Liver (tissue), 9 donors: ENCODE measurements around the gene DTWD1. TPM values are rescaled to one million over a fixed set of nuclear protein-coding genes. Genes with fewer than 3 reads are reported as not detected.

ENCODE experiments used
- DNase-seq: peaks from one replicate; pipeline ENCODE4 v3.0.0-alpha.2; 2017; ENCODE audit warnings: low spot score
- H3K27ac ChIP-seq, 2 donors: one replicate each; pipeline ENCODE4 v1.7.0; 2013; ENCODE audit warnings: inconsistent platforms in 2 of 2, low read length in 2 of 2, control low read depth in 1 of 2, low read depth in 1 of 2, mild to moderate bottlenecking in 1 of 2
- H3K27me3 ChIP-seq, 4 donors: one replicate each; pipeline versions ENCODE4 v1.6.1 to v1.7.0; 2013; ENCODE audit warnings: low read length in 3 of 4, inconsistent platforms in 1 of 4, mild to moderate bottlenecking in 1 of 4, moderate library complexity in 1 of 4; ENCODE audit not compliant: control insufficient read depth in 4 of 4, insufficient read depth in 4 of 4
- H3K36me3 ChIP-seq, 4 donors: one replicate each; pipeline versions ENCODE4 v1.6.1 to v1.7.0; 2013; ENCODE audit warnings: low read length in 3 of 4, mild to moderate bottlenecking in 3 of 4, low read depth in 1 of 4, moderate library complexity in 1 of 4; ENCODE audit not compliant: control insufficient read depth in 4 of 4, insufficient read depth in 3 of 4
- H3K4me1 ChIP-seq, 4 donors: one replicate each; pipeline versions ENCODE4 v1.6.1 to v1.7.0; 2013; ENCODE audit warnings: low read length in 3 of 4, mild to moderate bottlenecking in 3 of 4, moderate library complexity in 1 of 4; ENCODE audit not compliant: control insufficient read depth in 4 of 4, insufficient read depth in 4 of 4
- H3K4me3 ChIP-seq, 3 donors: one replicate each; pipeline versions ENCODE4 v1.6.1 to v1.7.0; 2013; ENCODE audit warnings: low read length in 3 of 3, control low read depth in 1 of 3, low read depth in 1 of 3, mild to moderate bottlenecking in 1 of 3
- H3K9ac ChIP-seq, 2 donors: one replicate each; pipeline ENCODE4 v1.7.0; 2013; ENCODE audit warnings: low read length in 2 of 2, mild to moderate bottlenecking in 2 of 2, moderate library complexity in 2 of 2, control low read depth in 1 of 2, low read depth in 1 of 2
- H3K9me3 ChIP-seq, 4 donors: one replicate each; pipeline versions ENCODE4 v1.6.1 to v1.7.0; 2013; ENCODE audit warnings: low read length in 3 of 4; ENCODE audit not compliant: control insufficient read depth in 4 of 4
- EGR1 ChIP-seq, 2 donors: IDR thresholded peaks; 2 replicates each; pipeline ENCODE4 v1.6.1; 2016 to 2018; ENCODE audit warnings: antibody characterized with exemption in 2 of 2, low read depth in 2 of 2
- FOXA1 ChIP-seq: IDR thresholded peaks from 2 replicates; pipeline ENCODE4 v1.6.1; 2016; ENCODE audit warnings: antibody characterized with exemption
- FOXA2 ChIP-seq: IDR thresholded peaks from 2 replicates; pipeline ENCODE4 v1.6.1; 2016; ENCODE audit warnings: antibody characterized with exemption
- GABPA ChIP-seq, 2 donors: IDR thresholded peaks in 1 of 2; conservative IDR thresholded peaks in 1 of 2; 2 replicates each; pipeline ENCODE4 v1.6.1; 2016; ENCODE audit warnings: antibody characterized with exemption in 2 of 2, mild to moderate bottlenecking in 1 of 2, moderate library complexity in 1 of 2
- HNF4A ChIP-seq, 2 donors: conservative IDR thresholded peaks; 2 replicates each; pipeline ENCODE4 v1.6.1; 2016; ENCODE audit warnings: antibody characterized with exemption in 2 of 2, mild to moderate bottlenecking in 2 of 2
- HNF4G ChIP-seq: IDR thresholded peaks from 2 replicates; pipeline ENCODE4 v1.6.1; 2016; ENCODE audit warnings: antibody characterized with exemption
- JUND ChIP-seq, 2 donors: IDR thresholded peaks; 2 replicates each; pipeline ENCODE4 v1.6.1; 2016; ENCODE audit warnings: antibody characterized with exemption in 2 of 2
- NR2F2 ChIP-seq: IDR thresholded peaks from 2 replicates; pipeline ENCODE4 v1.6.1; 2016; ENCODE audit warnings: antibody characterized with exemption
- RAD21 ChIP-seq, 2 donors: IDR thresholded peaks; 2 replicates each; pipeline ENCODE4 v1.6.1; 2016; ENCODE audit warnings: antibody characterized with exemption in 2 of 2, mild to moderate bottlenecking in 2 of 2
- RXRA ChIP-seq, 2 donors: IDR thresholded peaks; 2 replicates each; pipeline ENCODE4 v1.6.1; 2017 to 2018; ENCODE audit warnings: antibody characterized with exemption in 2 of 2, mild to moderate bottlenecking in 1 of 2
- SP1 ChIP-seq: IDR thresholded peaks from 2 replicates; pipeline ENCODE4 v1.6.1; 2018; ENCODE audit warnings: antibody characterized with exemption, mild to moderate bottlenecking
- TAF1 ChIP-seq: conservative IDR thresholded peaks from 2 replicates; pipeline ENCODE4 v1.6.1; 2016; ENCODE audit warnings: antibody characterized with exemption, mild to moderate bottlenecking
- YY1 ChIP-seq: IDR thresholded peaks from 2 replicates; pipeline ENCODE4 v1.6.1; 2016; ENCODE audit warnings: antibody characterized with exemption, mild to moderate bottlenecking
- ZBTB33 ChIP-seq: IDR thresholded peaks from 2 replicates; pipeline ENCODE4 v1.6.1; 2016; ENCODE audit warnings: antibody characterized with exemption
- WGBS: extraction: QIAGEN DNeasy Blood & Tissue Kit; methylation state at CpG from one replicate; pipeline ENCODE4 v1.1.7; 2013; 5-methylcytosine and 5-hydroxymethylcytosine counted together
- polyA plus RNA-seq, 2 donors: library from polyadenylated mRNA; stranded (reverse) in 1 of 2; unstranded in 1 of 2; fragments of 200-250 nt in 1 of 2; fragments of >200 nt in 1 of 2; fragmentation: Nextera tagmentation in 1 of 2; extraction: Ambion mirVana in 1 of 2; gene quantifications; one replicate each; pipeline versions ENCODE4 v1.2.1 to v1.2.3, GENCODE V29; 2013 to 2015
- total RNA-seq, 2 donors: library from RNA; depleted of rRNA; stranded (reverse); fragments of >200 nt; gene quantifications; one replicate each; pipeline ENCODE4 v1.2.3, GENCODE V29; 2014
- TF ChIP-seq, protein P1 (sequence below): IDR thresholded peaks from 2 replicates; pipeline ENCODE4 v1.6.1; 2016; ENCODE audit warnings: antibody characterized with exemption
- TF ChIP-seq, protein P2 (sequence below): fragments of 150-350 bp; IDR thresholded peaks from 2 replicates; pipeline ENCODE4 v1.5.1; 2017; ENCODE audit warnings: improper control_type of control experiment, low read depth, low read length; ENCODE audit not compliant: missing input control
- TF ChIP-seq, protein P3 (sequence below): IDR thresholded peaks from 2 replicates; pipeline ENCODE4 v1.6.1; 2016; ENCODE audit warnings: antibody characterized with exemption, mild to moderate bottlenecking
- TF ChIP-seq, protein P4 (sequence below): IDR thresholded peaks from 2 replicates; pipeline ENCODE4 v1.6.1; 2016; ENCODE audit warnings: antibody characterized with exemption
- donor health status: healthy.
- donor health status: healthy.
- donor health status: healthy.
- donor health status: healthy.
- donor health status: healthy.

Gene DTWD1
- total RNA-seq = 10 to 100 TPM; 10.5 to 10.8 TPM
- 1 to 10 TPM; 5.8 to 8.9 TPM for polyA plus RNA-seq

DNA sequence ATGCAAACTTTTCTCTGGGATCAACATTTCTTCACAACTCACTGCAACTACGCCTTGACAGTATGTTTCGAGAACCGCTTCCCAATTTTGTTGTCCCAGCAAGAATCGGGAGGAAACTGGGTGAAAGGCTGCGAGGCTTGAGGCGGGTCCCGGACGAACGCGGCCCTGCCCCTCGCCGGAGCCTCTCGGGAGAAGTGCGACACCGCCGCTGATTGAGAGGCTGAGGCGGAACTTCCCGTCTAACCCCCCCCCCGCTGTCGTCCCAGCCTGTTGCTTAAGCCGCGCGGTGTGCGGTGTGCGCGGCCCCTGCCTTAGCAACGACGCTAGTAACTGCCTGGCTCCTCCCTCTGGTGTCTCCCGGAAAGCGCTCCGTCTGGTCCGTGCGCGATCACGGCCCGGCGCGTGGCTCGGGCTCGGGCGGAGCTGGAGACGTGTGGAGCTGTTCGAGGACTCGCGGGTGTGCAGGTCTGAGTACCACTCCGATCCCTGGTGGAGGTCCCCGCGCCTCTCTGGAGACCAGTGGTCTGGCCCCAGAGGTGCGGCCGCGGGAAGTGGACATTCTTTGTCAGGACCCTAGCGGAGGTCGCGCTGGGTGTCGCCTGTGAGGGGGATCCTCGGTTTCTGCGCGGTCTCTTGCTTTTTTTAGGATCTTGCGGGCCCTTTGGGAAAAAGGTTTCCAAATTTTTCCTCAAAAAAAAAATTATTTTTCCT, at the start of gene DTWD1, which contains the start of gene FAM227B:
Gene DTWD1 (plus strand): TSS at position 391 of the 711 bp plus-strand sequence. CDS start 4,120 bp downstream, outside the sequence.
Gene FAM227B (minus strand): TSS at position 161 of the 711 bp plus-strand sequence. CDS start 5,647 bp downstream, outside the sequence.
- H3K27me3 ChIP-seq = no peaks in the 10 kb centered on the region
- DNase-seq = peak; percentile 94
- peaks cover 2 to 15% (median 5%) of the 10 kb centered on the region in 4 donors for H3K4me1 ChIP-seq
- H3K9ac ChIP-seq = peak within 1 kb of the TSS; percentile 89 to 96
- H3K36me3 ChIP-seq = peaks cover 2 to 8% (median 4%) of the 10 kb centered on the region in 4 donors
- peak within 1 kb of the TSS; percentile 79 to 93 (median 85) for H3K4me3 ChIP-seq
- H3K27ac ChIP-seq = peak within 1 kb of the TSS; percentile 94 to 97
- TF ChIP-seq SP1 = peak; percentile 96
- peak; percentile 83 to 90 for TF ChIP-seq RXRA (IDR thresholded peaks at IDR 0.05)
- TF ChIP-seq YY1 = peak; percentile 79
- peak in 1 of 2 donors; percentile 70 for TF ChIP-seq EGR1 (IDR thresholded peaks at IDR 0.05; ENCODE audit: low read depth in 2 of 2)
- TF ChIP-seq, protein P1, sequence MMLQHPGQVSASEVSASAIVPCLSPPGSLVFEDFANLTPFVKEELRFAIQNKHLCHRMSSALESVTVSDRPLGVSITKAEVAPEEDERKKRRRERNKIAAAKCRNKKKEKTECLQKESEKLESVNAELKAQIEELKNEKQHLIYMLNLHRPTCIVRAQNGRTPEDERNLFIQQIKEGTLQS = no peak
- TF ChIP-seq RAD21 (IDR thresholded peaks at IDR 0.05) = peak; percentile 47 to 63
- TF ChIP-seq HNF4A (conservative IDR thresholded peaks at IDR 0.05) = no peak
- TF ChIP-seq, protein P2, sequence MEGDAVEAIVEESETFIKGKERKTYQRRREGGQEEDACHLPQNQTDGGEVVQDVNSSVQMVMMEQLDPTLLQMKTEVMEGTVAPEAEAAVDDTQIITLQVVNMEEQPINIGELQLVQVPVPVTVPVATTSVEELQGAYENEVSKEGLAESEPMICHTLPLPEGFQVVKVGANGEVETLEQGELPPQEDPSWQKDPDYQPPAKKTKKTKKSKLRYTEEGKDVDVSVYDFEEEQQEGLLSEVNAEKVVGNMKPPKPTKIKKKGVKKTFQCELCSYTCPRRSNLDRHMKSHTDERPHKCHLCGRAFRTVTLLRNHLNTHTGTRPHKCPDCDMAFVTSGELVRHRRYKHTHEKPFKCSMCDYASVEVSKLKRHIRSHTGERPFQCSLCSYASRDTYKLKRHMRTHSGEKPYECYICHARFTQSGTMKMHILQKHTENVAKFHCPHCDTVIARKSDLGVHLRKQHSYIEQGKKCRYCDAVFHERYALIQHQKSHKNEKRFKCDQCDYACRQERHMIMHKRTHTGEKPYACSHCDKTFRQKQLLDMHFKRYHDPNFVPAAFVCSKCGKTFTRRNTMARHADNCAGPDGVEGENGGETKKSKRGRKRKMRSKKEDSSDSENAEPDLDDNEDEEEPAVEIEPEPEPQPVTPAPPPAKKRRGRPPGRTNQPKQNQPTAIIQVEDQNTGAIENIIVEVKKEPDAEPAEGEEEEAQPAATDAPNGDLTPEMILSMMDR = no peak
- TF ChIP-seq, protein P3, sequence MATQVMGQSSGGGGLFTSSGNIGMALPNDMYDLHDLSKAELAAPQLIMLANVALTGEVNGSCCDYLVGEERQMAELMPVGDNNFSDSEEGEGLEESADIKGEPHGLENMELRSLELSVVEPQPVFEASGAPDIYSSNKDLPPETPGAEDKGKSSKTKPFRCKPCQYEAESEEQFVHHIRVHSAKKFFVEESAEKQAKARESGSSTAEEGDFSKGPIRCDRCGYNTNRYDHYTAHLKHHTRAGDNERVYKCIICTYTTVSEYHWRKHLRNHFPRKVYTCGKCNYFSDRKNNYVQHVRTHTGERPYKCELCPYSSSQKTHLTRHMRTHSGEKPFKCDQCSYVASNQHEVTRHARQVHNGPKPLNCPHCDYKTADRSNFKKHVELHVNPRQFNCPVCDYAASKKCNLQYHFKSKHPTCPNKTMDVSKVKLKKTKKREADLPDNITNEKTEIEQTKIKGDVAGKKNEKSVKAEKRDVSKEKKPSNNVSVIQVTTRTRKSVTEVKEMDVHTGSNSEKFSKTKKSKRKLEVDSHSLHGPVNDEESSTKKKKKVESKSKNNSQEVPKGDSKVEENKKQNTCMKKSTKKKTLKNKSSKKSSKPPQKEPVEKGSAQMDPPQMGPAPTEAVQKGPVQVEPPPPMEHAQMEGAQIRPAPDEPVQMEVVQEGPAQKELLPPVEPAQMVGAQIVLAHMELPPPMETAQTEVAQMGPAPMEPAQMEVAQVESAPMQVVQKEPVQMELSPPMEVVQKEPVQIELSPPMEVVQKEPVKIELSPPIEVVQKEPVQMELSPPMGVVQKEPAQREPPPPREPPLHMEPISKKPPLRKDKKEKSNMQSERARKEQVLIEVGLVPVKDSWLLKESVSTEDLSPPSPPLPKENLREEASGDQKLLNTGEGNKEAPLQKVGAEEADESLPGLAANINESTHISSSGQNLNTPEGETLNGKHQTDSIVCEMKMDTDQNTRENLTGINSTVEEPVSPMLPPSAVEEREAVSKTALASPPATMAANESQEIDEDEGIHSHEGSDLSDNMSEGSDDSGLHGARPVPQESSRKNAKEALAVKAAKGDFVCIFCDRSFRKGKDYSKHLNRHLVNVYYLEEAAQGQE = peak; percentile 80
- TF ChIP-seq FOXA1 = peak; percentile 30
- TF ChIP-seq ZBTB33 = peak; percentile 96
- TF ChIP-seq GABPA (IDR thresholded peaks at IDR 0.05 in 1 of 2, conservative IDR thresholded peaks at IDR 0.05 in 1 of 2) = peak; percentile 65 to 91
- TF ChIP-seq NR2F2 = peak; percentile 51
- TF ChIP-seq FOXA2 = no peak
- TF ChIP-seq HNF4G = no peak
- TF ChIP-seq JUND (IDR thresholded peaks at IDR 0.05) = no peak
- TF ChIP-seq, protein P4, sequence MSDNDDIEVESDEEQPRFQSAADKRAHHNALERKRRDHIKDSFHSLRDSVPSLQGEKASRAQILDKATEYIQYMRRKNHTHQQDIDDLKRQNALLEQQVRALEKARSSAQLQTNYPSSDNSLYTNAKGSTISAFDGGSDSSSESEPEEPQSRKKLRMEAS = peak; percentile 87
- TF ChIP-seq TAF1 = peak; percentile 93
- peaks cover 0 to 6% (median 0%) of the 10 kb centered on the region in 4 donors for H3K9me3 ChIP-seq
- under 1% methylated on average over 59 of the region's 59 CpGs for WGBS
